Nephron progenitor cell (in vitro differentiated cells): Measurements from ENCODE around the gene TBXAS1.
"Not testable (repeated sequence)": the region's sequence is repeated elsewhere in the genome, so short reads cannot be mapped to it uniquely, and the experiment has no call there.

Experiments
- DNase-seq: peaks from one replicate; pipeline ENCODE4 v3.0.0; 2021
- H3K27ac Mint-ChIP-seq: 2 replicates; pipeline ENCODE4 v1.8.0; 2021; ENCODE audit warnings: mild to moderate bottlenecking, moderate library complexity, mixed read lengths
- H3K27me3 Mint-ChIP-seq: 2 replicates; pipeline ENCODE4 v1.8.0; 2021; ENCODE audit warnings: mild to moderate bottlenecking, low read depth, mixed read lengths; ENCODE audit not compliant: poor library complexity
- H3K36me3 Mint-ChIP-seq: 2 replicates; pipeline ENCODE4 v1.8.0; 2021; ENCODE audit warnings: low read depth, mixed read lengths
- H3K4me1 Mint-ChIP-seq: 2 replicates; pipeline ENCODE4 v1.8.0; 2021; ENCODE audit warnings: mixed read lengths
- H3K4me3 Mint-ChIP-seq: 2 replicates; pipeline ENCODE4 v1.8.0; 2021; ENCODE audit warnings: mild to moderate bottlenecking, moderate library complexity, mixed read lengths
- H3K9me3 Mint-ChIP-seq: 2 replicates; pipeline ENCODE4 v1.8.0; 2021; ENCODE audit warnings: mild to moderate bottlenecking, moderate library complexity, mixed read lengths
- CTCF ChIP-seq: fragments of 200-600 bp; sonication (generic); IDR thresholded peaks from 2 replicates; pipeline ENCODE4 v1.5.0; 2021; ENCODE audit warnings: antibody characterized with exemption

TBXAS1 gene

DNA sequence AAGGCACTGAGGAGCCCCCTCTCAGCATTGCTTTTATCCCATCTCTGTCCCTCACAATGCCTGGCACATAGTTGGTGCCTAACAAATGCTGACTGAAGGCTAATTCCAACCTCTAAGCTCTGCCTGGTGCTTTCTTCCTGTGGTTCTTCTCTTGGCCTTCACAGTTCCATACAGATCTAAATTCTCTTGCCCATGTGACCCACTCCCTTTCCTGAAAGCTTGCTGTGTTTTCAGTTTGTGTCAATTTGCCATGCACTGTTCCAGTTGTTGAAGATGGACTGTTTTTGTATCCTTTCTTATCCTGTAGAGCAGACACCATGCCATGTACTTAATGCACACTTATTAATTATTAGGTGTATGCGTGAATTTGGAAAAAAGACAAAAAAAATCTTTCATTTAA lies 9.2 kb downstream of the TBXAS1 start:
- Mint-ChIP-seq H3K27me3 (no peaks in the 10 kb centered on the region), H3K4me3 (no peak overlapping the region), H3K36me3 (peaks cover 15% of the 10 kb centered on the region), H3K9me3 (peaks cover 50% of the 10 kb centered on the region), H3K27ac (no peak overlapping the region), H3K4me1 (peaks cover 20% of the 10 kb centered on the region)
- no peak for TF ChIP-seq CTCF
- no peak for DNase-seq

DNA sequence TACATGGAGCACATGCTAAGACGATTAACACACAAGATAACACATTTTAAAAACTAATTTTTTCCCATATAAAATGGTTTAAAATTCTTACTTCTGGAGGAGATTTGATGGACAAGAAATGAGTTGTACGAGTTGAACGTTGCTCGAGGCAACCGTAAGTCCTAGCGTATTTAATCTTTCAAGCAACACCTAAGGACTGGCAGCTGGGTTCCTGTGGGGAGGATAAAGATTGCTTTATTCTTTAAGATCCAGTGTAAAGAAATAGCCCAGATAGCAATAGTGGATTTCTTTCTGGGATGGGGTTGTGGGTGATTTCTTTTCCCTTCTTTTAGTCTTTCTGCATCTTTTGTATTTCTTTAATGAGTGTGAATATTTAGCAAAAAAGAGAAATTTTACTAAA lies 9.8 kb downstream of the TBXAS1 start:
- DNase-seq = no peak
- Mint-ChIP-seq H3K27me3 (peaks cover 2% of the 10 kb centered on the region), H3K36me3 (peaks cover 12% of the 10 kb centered on the region), H3K4me1 (peaks cover 20% of the 10 kb centered on the region), H3K27ac (no peak overlapping the region), H3K9me3 (peaks cover 44% of the 10 kb centered on the region), H3K4me3 (no peak overlapping the region)
- TF ChIP-seq CTCF = no peak

- H3K27me3 Mint-ChIP-seq = peaks cover 12% of the 10 kb centered on the region
- no peak overlapping the region for H3K4me3 Mint-ChIP-seq
- peaks cover under 1% of the 10 kb centered on the region for H3K36me3 Mint-ChIP-seq
- H3K9me3 Mint-ChIP-seq = peaks cover 27% of the 10 kb centered on the region
- no peak overlapping the region for H3K27ac Mint-ChIP-seq
- peaks cover 20% of the 10 kb centered on the region for H3K4me1 Mint-ChIP-seq
- no peak for DNase-seq
- no peak for TF ChIP-seq CTCF
These were observed 11.7 kb downstream of the TBXAS1 start for GRCh38 chr7:139840776-139841175.

DNA sequence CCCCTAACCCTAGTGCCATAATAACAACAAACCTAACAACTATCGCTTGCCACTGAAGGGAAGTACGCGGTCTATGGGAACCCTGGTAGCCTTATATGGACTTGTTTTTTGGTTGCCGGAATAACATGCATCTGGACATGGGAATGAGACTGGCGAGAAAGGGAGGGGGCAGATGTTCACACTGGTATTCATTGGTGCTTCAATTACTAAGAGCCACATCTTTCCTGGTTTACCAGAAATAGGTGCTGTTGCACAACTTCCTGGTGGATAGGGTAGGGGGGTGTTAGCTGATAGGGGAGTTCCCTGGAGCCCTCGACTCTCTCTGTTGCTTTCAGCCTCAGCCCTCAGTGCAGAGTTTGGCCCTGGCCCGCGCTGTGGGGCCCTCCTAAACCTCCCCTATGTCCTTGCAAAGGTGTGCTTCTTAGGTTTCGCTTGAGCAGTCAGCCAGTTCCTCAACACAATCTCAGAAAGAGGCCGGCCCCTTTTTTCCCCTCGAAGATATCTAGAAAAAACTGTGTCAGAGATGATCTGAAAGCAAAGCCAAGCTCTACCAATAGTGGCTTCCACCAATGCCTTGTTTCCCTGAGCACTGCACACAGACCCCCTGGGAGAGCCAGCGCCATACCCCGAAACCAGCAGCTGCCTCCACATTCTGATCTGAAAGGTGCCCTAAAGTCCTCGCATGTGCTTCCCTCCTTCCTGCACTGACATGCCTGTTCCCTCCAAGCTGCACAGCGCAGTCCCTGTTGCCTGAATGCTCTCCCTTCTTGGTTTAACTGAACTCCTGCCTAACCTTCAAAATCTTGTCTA lies 13.5 kb downstream of the TBXAS1 start:
- H3K9me3 Mint-ChIP-seq = peaks cover 8% of the 10 kb centered on the region
- H3K4me1 Mint-ChIP-seq = peaks cover 31% of the 10 kb centered on the region
- no peak overlapping the region for H3K27ac Mint-ChIP-seq
- no peak for TF ChIP-seq CTCF
- H3K27me3 Mint-ChIP-seq = peaks cover 12% of the 10 kb centered on the region
- H3K36me3 Mint-ChIP-seq = no peaks in the 10 kb centered on the region
- no peak overlapping the region for H3K4me3 Mint-ChIP-seq
- DNase-seq = no peak

- H3K27ac Mint-ChIP-seq = not testable (repeated sequence)
- H3K27me3 Mint-ChIP-seq = peaks cover 12% of the 10 kb centered on the region
These were observed 14.1 kb downstream of the TBXAS1 start for GRCh38 chr7:139843211-139843537.

GRCh38 chr7:139844779-139845442 lies 15.8 kb downstream of the TBXAS1 start:
- Mint-ChIP-seq H3K9me3 (peaks cover 13% of the 10 kb centered on the region), H3K27ac (no peak overlapping the region), H3K36me3 (no peaks in the 10 kb centered on the region), H3K4me1 (peaks cover 27% of the 10 kb centered on the region), H3K27me3 (peaks cover 12% of the 10 kb centered on the region), H3K4me3 (no peak overlapping the region)
- DNase-seq = no peak
- TF ChIP-seq CTCF = no peak

More at GRCh38 chr7:139843211-139843537, 14.1 kb downstream of the TBXAS1 start:
- DNase-seq, H3K9me3 Mint-ChIP-seq, H3K36me3 Mint-ChIP-seq, H3K4me3 Mint-ChIP-seq: not testable (repeated sequence)
- H3K4me1 Mint-ChIP-seq = peaks cover 31% of the 10 kb centered on the region
